ENCODE data around the gene CHRNB1. TPM values are rescaled to one million over a fixed set of nuclear protein-coding genes. Genes with fewer than 3 reads are reported as not detected.

Gene CHRNB1
- total RNA-seq, 1 donor from 2014 or later: 6.8 TPM

- DNase-seq (ENCODE audit: low spot score): peak; percentile 97
Observed at GRCh38 chr17:7483255-7484066, 38.6 kb downstream of the CHRNB1 start.

- DNase-seq (ENCODE audit: low spot score): peak; percentile 99
Observed at GRCh38 chr17:7484067-7484918, 39.4 kb downstream of the CHRNB1 start, which contains the start of gene POLR2A. Gene POLR2A, plus strand, starts transcription at chr17:7484366.

DNA sequence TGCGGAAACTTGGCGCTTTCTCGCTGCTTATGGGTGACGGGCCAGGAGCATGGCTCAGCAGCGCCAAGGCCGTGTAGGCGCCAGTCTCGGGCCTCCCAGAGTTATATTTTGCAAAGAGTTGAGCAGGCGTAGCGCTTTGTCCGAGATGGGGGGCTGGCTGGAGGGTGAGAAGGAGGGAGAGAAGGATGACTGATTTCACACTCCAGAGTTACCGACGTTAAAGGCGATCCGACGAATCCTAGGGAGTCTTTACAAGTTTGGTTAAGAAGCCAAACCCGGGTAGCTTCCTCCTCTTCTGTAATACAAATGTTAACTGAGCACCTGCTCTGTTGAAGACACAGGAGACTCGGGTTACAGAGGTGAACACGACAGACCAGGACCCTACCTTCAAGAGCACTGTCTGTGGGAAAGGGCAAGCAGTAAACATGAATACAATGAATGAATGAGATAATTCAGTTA is 40.1 kb downstream of the CHRNB1 start:
- no peak for DNase-seq (ENCODE audit: low spot score)

DNA sequence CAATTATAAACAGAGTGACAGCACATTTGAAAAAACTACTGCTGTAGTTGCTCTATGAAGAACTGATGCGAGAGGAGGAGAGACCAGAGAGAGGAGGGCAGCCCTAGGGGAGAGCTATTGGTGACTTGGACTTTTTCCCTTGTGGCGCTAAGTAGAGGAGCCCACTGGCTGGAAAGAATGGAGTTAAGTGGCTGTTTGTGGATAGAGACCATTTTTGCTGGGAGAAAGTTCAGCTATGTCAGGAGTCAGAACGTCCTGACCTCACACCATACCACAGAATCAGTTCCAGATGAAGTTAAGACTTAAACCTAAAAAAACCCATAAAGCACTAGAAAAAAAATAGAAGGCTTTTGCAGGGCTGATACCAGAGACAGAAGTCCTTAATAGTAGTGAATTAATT is 41.3 kb downstream of the CHRNB1 start:
- no peak for DNase-seq (ENCODE audit: low spot score)

GRCh38 chr17:7490144-7490543 is 45.3 kb downstream of the CHRNB1 start:
- no peak for DNase-seq (ENCODE audit: low spot score)

DNA sequence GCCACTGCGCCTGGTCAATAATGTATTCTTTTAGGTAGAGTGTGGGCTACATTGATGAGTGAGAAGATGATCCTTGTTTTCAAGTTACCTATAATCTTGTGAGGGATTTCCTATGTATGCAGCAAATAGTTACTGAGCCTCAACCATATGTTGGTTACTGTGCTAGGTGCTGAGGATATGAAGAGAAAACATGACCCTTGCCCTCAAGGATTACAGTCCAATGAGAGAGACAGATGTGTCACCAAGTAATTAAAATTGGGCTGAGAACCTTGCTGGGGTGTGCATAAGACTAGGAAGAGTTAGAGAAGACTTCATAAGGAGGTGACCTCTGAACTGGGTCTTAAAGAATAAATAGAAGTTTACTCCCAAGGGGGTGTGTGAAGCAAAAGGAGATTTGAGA is 46.7 kb downstream of the CHRNB1 start:
- no peak for DNase-seq (ENCODE audit: low spot score)

- DNase-seq (ENCODE audit: low spot score): no peak
Observed at GRCh38 chr17:7493941-7494340, 49.1 kb downstream of the CHRNB1 start.

DNA sequence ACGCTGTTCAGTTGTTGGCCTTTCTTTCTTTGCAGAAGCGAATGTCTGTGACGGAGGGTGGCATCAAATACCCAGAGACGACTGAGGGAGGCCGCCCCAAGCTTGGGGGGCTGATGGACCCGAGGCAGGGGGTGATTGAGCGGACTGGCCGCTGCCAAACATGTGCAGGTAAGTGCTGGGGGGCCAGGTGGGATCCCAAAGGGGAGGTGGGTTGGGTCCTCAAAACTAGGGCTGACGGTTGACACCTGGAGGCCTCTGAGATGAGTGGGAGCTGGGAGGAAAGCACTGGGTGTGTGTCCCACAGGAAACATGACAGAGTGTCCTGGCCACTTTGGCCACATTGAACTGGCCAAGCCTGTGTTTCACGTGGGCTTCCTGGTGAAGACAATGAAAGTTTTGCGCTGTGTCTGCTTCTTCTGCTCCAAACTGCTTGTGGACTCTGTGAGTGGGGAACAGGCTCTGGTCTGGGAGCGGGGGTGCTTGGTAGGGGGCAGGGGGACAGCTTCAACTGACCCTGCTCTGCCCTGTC is 51.1 kb downstream of the CHRNB1 start:
- DNase-seq (ENCODE audit: low spot score): no peak

DNA sequence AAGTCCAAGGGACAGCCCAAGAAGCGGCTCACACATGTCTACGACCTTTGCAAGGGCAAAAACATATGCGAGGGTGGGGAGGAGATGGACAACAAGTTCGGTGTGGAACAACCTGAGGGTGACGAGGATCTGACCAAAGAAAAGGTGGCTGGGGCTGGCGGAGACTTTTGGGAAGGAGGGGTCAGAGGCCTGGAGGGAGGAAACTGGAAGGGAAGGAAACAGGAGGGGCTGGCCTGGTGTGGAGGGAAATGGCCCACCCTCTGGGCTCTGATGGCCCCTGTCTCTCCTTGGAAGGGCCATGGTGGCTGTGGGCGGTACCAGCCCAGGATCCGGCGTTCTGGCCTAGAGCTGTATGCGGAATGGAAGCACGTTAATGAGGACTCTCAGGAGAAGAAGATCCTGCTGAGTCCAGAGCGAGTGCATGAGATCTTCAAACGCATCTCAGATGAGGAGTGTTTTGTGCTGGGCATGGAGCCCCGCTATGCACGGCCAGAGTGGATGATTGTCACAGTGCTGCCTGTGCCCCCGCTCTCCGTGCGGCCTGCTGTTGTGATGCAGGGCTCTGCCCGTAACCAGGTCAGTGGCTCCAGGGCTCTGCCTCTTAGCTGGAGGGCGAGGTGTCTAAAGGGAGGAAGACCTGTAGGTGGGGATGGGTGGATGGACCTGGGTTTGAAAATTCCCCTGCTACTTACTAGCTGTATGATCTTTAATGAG is 51.8 kb downstream of the CHRNB1 start:
- DNase-seq (ENCODE audit: low spot score): no peak

DNA sequence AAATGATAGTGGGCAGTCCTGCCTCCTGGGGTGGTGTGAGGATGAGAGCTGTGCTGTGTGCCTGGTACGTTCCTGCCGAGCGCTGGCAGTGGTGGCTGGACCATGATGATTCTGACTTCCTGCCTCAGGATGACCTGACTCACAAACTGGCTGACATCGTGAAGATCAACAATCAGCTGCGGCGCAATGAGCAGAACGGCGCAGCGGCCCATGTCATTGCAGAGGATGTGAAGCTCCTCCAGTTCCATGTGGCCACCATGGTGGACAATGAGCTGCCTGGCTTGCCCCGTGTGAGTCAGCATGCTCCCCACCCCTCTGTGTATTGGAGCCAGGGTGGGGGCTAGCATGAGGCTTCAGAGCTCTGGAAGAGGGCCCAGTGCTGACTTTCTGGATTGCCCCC is 52.4 kb downstream of the CHRNB1 start:
- DNase-seq (ENCODE audit: low spot score): no peak

GRCh38 chr17:7497636-7498035 is 52.8 kb downstream of the CHRNB1 start:
- DNase-seq (ENCODE audit: low spot score): no peak

DNA sequence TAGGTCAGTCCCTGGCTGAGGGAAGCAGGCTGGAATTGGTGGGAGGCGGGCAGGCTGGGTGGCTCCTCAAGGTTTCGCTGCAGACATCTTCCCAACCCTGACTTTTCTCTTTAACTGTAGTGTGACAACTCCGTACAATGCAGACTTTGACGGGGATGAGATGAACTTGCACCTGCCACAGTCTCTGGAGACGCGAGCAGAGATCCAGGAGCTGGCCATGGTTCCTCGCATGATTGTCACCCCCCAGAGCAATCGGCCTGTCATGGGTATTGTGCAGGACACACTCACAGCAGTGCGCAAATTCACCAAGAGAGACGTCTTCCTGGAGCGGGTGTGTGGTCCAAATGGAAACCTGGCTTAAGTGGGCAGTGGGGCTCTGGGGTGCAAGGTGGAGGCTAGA is 54.3 kb downstream of the CHRNB1 start:
- DNase-seq (ENCODE audit: low spot score): no peak

DNA sequence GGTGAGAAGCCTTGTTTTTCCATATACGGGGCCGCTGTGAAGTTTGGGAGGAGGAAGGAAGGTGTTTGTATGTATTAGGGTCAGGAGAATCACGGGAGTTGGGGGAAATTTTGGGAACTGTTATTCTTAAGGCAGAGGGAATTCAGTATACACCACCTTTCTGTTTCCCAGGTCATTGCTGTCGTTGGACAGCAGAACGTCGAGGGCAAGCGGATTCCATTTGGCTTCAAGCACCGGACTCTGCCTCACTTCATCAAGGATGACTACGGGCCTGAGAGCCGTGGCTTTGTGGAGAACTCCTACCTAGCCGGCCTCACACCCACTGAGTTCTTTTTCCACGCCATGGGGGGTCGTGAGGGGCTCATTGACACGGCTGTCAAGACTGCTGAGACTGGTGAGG is 56.9 kb downstream of the CHRNB1 start:
- no peak for DNase-seq (ENCODE audit: low spot score)

DNA sequence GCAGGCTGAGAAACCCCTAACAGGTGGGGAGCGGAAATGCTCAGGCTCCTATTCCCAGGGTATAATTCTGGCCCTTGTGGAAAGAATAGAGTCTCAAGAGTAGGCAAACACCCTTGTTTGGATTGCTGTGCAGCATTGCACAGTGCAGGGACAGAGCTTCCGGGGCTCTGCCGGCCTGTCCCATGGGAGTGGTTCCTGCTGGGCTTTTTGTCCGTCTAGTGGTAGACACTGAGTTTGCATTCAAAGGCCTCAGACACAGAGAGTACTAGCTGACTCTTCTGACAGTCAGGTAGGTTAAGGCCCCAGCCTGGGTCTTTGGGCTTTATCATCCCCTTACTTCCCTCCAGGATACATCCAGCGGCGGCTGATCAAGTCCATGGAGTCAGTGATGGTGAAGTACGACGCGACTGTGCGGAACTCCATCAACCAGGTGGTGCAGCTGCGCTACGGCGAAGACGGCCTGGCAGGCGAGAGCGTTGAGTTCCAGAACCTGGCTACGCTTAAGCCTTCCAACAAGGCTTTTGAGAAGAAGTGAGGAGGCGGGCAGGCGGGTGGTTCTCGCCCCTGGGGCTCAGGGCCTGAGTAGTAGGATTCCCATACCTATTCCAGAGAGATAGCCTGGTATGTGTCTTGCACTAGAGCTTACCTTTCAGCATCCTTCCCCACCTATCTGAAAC is 57.4 kb downstream of the CHRNB1 start:
- no peak for DNase-seq (ENCODE audit: low spot score)

- no peak for DNase-seq (ENCODE audit: low spot score)
Observed at GRCh38 chr17:7502987-7503386, 58.1 kb downstream of the CHRNB1 start.

DNA sequence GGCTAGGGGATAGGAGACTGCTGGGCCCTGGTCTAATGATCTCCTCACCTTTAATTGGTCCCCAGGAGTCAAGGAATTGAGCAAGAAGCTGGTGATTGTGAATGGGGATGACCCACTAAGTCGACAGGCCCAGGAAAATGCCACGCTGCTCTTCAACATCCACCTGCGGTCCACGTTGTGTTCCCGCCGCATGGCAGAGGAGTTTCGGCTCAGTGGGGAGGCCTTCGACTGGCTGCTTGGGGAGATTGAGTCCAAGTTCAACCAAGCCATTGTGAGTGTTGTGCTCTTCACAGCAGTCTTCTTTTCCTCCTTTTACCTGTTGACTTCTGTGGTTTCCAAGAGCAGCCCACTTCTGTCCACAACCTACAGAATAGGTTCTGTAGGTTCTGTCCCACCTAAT is 58.7 kb downstream of the CHRNB1 start:
- DNase-seq (ENCODE audit: low spot score): no peak

Other genes with a start within 250 kb of the CHRNB1 start
- 16.0 TPM for gene DLG4, start 225.2 kb upstream of the CHRNB1 start, total RNA-seq
- gene ACADVL, start 225.1 kb upstream of the CHRNB1 start, total RNA-seq: 1,052 TPM
- 24.7 TPM for gene DVL2, start 210.5 kb upstream of the CHRNB1 start, total RNA-seq
- 47.4 TPM for gene PHF23, start 205.6 kb upstream of the CHRNB1 start, total RNA-seq
- gene GABARAP, start 202.6 kb upstream of the CHRNB1 start, total RNA-seq: 468 TPM
- gene CTDNEP1, start 193.3 kb upstream of the CHRNB1 start, total RNA-seq: 120 TPM
- gene ELP5, start 192.8 kb upstream of the CHRNB1 start, total RNA-seq: 44.1 TPM
- 5.6 TPM for gene CLDN7, start 182.6 kb upstream of the CHRNB1 start, total RNA-seq
- 8.1 TPM for gene SLC2A4, start 163.3 kb upstream of the CHRNB1 start, total RNA-seq
- gene YBX2, start 150.4 kb upstream of the CHRNB1 start, total RNA-seq: 2.3 TPM
- gene EIF5A, start 137.4 kb upstream of the CHRNB1 start, total RNA-seq: 503 TPM
- 51.2 TPM for gene GPS2, start 129.7 kb upstream of the CHRNB1 start, total RNA-seq
- gene NEURL4, start 115.7 kb upstream of the CHRNB1 start, total RNA-seq: 25.4 TPM
- gene ACAP1, start 108.5 kb upstream of the CHRNB1 start, total RNA-seq: 18.8 TPM
- 11.9 TPM for gene KCTD11, start 92.9 kb upstream of the CHRNB1 start, total RNA-seq
- gene TMEM95, start 89.9 kb upstream of the CHRNB1 start, total RNA-seq: not detected
- gene TNK1, start 64.0 kb upstream of the CHRNB1 start, total RNA-seq: 0.71 TPM
- gene PLSCR3, start 50.5 kb upstream of the CHRNB1 start, total RNA-seq: 42.6 TPM
- 68.7 TPM for gene TMEM256, start 41.0 kb upstream of the CHRNB1 start, total RNA-seq
- 21.0 TPM for gene NLGN2, start 37.2 kb upstream of the CHRNB1 start, total RNA-seq
- gene SPEM1, start 24.7 kb upstream of the CHRNB1 start, total RNA-seq: not detected
- gene SPEM2, start 19.4 kb upstream of the CHRNB1 start, total RNA-seq: not detected
- gene SPEM3, start 16.2 kb upstream of the CHRNB1 start, total RNA-seq: not detected
- 3.2 TPM for gene TMEM102, start 9.6 kb upstream of the CHRNB1 start, total RNA-seq
- gene FGF11, start 5.5 kb upstream of the CHRNB1 start, total RNA-seq: 2.4 TPM
- 72.5 TPM for gene ZBTB4, start 34.6 kb downstream of the CHRNB1 start, total RNA-seq
- gene SLC35G6, start 36.4 kb downstream of the CHRNB1 start, total RNA-seq: not detected
- 102 TPM for gene POLR2A, start 39.3 kb downstream of the CHRNB1 start, total RNA-seq
- 43.0 TPM for gene TNFSF12, start 104.0 kb downstream of the CHRNB1 start, total RNA-seq
- gene TNFSF13, start 113.7 kb downstream of the CHRNB1 start, total RNA-seq: 26.3 TPM
- gene SENP3, start 116.9 kb downstream of the CHRNB1 start, total RNA-seq: 48.7 TPM
- 286 TPM for gene CD68, start 134.6 kb downstream of the CHRNB1 start, total RNA-seq
- gene MPDU1, start 138.8 kb downstream of the CHRNB1 start, total RNA-seq: 55.2 TPM
- gene SOX15, start 145.0 kb downstream of the CHRNB1 start, total RNA-seq: not detected
- 36.1 TPM for gene FXR2, start 169.8 kb downstream of the CHRNB1 start, total RNA-seq
- 73.6 TPM for gene SAT2, start 182.8 kb downstream of the CHRNB1 start, total RNA-seq
- gene SHBG, start 185.1 kb downstream of the CHRNB1 start, total RNA-seq: 0.71 TPM
- gene ATP1B2, start 205.9 kb downstream of the CHRNB1 start, total RNA-seq: 1.4 TPM
- gene TP53, start 242.4 kb downstream of the CHRNB1 start, total RNA-seq: 42.3 TPM
- gene WRAP53, start 243.4 kb downstream of the CHRNB1 start, total RNA-seq: 4.9 TPM

Data from mesenteric fat pad (tissue), 1 donor.